Left lung (tissue), 10 donors: Measurements from ENCODE around the gene AATF. TPM values are rescaled to one million over a fixed set of nuclear protein-coding genes. Genes with fewer than 3 reads are reported as not detected.

ENCODE experiments used
- ATAC-seq: fragments of 200-7000 bp; cut with Tn5 transposase; one replicate; pipeline ENCODE4 v1.9.1; 2020; ENCODE audit warnings: moderate library complexity
- DNase-seq, 4 donors: peaks; one replicate each; pipeline ENCODE4 v3.0.0-alpha.2; 2013 to 2020
- H3K27ac ChIP-seq, 2 donors: fragments of 200-600 bp; sonication (generic) in 1 of 2; one replicate each; pipeline versions ENCODE4 v1.5.0 to v1.8.0; 2020 to 2021
- H3K27me3 ChIP-seq, 2 donors: fragments of 200-600 bp; sonication (generic) in 1 of 2; one replicate each; pipeline versions ENCODE4 v1.5.0 to v1.8.0; 2020 to 2021
- H3K36me3 ChIP-seq, 2 donors: fragments of 200-600 bp; sonication (generic) in 1 of 2; one replicate each; pipeline versions ENCODE4 v1.5.0 to v1.8.0; 2020 to 2021
- H3K4me1 ChIP-seq, 2 donors: fragments of 200-600 bp; one replicate each; pipeline ENCODE4 v1.8.0; 2021
- H3K4me3 ChIP-seq, 2 donors: fragments of 200-600 bp; sonication (generic) in 1 of 2; one replicate each; pipeline versions ENCODE4 v1.5.0 to v1.8.0; 2020 to 2021; ENCODE audit warnings: mild to moderate bottlenecking in 1 of 2
- H3K9me3 ChIP-seq, 2 donors: fragments of 200-600 bp; sonication (generic) in 1 of 2; one replicate each; pipeline versions ENCODE4 v1.5.0 to v1.8.0; 2020 to 2021
- intact Hi-C, 2 donors: fragments of 100-400 bp; cut with DNase I; formaldehyde crosslinking; loops; one replicate each; pipeline versions ENCODE4 v1.11.2 to v1.14.2; 2022
- polyA plus RNA-seq, 6 donors: library from polyadenylated mRNA; unstranded; fragments of 120-200 nt; gene quantifications; one replicate each; pipeline ENCODE4 v1.2.1, GENCODE V29; 2013; ENCODE audit not compliant: insufficient read length in 6 of 6
- total RNA-seq, 2 donors: library from RNA; stranded (reverse); fragmentation: NEBNext Ultra II Directional; extraction: Animal tissue kit (Norgen Biotek cat#: 25700); gene quantifications; one replicate each; pipeline ENCODE4 v1.2.1, GENCODE V29; 2021
- TF ChIP-seq, protein P1 (sequence below), 2 donors: fragments of 200-600 bp; sonication (generic) in 1 of 2; IDR thresholded peaks; one replicate each; pipeline versions ENCODE4 v1.5.0 to v1.8.0; 2021; ENCODE audit warnings: antibody characterized with exemption in 2 of 2
- donor health status: DM: no; HTN: yes; CAD: no.
- donor health status: DM: no; HTN: no; CAD: no.

Gene AATF
- total and polyA plus RNA-seq, 8 donors, result 31.6 to 42.4 (median 37.8) TPM

DNA sequence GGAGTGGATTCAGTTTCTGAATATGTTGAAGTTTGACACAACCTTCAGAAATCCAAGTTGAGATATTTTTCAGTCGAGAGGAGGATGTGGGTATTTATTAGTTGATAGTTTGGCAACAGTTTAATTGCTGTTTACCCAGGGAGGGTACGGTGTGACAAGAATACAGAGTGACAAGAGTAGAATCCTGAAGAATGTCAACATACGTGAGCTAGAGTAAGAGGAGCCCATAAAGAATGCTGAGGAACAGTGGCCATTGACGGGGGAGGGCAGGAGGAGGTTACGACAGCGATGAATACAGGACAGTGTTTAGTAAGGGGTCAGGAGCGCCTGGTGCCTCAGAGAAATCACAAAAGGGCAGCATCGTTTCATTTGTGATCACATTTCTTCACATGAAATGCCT is 76.5 kb downstream of the AATF start:
- no peaks in the 10 kb centered on the region for H3K27me3 ChIP-seq
- TF ChIP-seq, protein P1, sequence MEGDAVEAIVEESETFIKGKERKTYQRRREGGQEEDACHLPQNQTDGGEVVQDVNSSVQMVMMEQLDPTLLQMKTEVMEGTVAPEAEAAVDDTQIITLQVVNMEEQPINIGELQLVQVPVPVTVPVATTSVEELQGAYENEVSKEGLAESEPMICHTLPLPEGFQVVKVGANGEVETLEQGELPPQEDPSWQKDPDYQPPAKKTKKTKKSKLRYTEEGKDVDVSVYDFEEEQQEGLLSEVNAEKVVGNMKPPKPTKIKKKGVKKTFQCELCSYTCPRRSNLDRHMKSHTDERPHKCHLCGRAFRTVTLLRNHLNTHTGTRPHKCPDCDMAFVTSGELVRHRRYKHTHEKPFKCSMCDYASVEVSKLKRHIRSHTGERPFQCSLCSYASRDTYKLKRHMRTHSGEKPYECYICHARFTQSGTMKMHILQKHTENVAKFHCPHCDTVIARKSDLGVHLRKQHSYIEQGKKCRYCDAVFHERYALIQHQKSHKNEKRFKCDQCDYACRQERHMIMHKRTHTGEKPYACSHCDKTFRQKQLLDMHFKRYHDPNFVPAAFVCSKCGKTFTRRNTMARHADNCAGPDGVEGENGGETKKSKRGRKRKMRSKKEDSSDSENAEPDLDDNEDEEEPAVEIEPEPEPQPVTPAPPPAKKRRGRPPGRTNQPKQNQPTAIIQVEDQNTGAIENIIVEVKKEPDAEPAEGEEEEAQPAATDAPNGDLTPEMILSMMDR (IDR thresholded peaks at IDR 0.05), result no peak
- H3K36me3 ChIP-seq, result peaks cover 0 to 19% of the 10 kb centered on the region in 2 donors
- ATAC-seq (no peak), DNase-seq (no peak)
- H3K4me1 ChIP-seq, result no peaks in the 10 kb centered on the region
- H3K4me3 ChIP-seq, result no peak overlapping the region
- no peaks in the 10 kb centered on the region for H3K9me3 ChIP-seq
- intact Hi-C loops, result no loop called here
- H3K27ac ChIP-seq, result no peak overlapping the region

DNA sequence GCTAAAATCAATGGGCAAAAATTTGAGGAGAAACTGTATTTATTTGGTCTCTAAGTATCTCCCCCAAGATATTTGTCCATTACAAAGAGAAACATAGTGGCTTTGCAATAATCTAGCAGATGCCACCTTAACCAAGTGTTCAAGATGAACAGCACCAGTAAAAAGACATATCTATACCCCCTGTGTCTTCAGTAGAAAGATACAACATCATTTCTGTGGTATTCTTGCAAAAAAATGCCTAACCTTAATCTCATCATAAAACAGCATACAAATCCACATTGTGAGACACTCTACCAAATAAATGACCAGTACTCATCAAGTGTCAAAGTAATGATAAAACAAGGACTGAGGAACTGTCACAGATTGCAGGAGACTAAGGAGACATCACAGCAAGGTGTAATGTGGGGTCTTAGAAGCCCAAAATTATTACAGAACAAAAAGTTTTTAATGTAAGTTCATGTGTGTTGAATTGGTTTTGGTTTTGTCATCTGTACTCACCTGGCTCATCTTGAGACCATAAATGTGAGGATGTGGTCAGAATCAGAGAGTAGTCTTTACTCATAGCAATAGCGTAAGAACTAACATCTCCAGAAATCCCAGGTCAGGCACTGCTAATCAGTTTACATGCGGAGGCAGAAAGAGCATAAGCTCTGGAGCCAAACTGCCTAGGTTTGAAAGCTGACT is 77.2 kb downstream of the AATF start:
- TF ChIP-seq, protein P1 (IDR thresholded peaks at IDR 0.05), result no peak
- H3K4me1 ChIP-seq, result no peaks in the 10 kb centered on the region
- no peak overlapping the region for H3K4me3 ChIP-seq
- H3K27me3 ChIP-seq, result no peaks in the 10 kb centered on the region
- no peak for ATAC-seq
- DNase-seq, result no peak
- H3K27ac ChIP-seq, result no peak overlapping the region
- intact Hi-C loops, result no loop called here
- peaks cover 0 to 26% of the 10 kb centered on the region in 2 donors for H3K36me3 ChIP-seq
- no peaks in the 10 kb centered on the region for H3K9me3 ChIP-seq

DNA sequence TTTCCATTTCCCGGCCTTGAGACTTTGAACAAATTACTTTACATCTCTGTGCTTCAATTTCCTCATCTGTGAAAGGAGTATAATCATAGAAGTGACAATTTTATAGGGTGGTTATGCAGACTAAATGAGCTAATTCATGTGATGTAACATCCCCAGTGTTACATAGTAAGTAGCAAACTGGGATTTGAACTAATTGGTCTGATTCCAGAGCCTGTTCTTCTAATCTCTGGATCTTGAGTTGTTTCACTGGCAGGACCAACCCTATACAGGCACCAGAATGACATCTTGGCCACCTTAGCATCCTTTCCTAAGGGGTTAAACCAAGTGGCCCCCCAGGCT is 77.7 kb downstream of the AATF start:
- Histone ChIP-seq H3K9me3 (no peaks in the 10 kb centered on the region), H3K27ac (no peak overlapping the region), H3K27me3 (no peaks in the 10 kb centered on the region), H3K36me3 (peaks cover 0 to 31% of the 10 kb centered on the region in 2 donors), H3K4me3 (no peak overlapping the region), H3K4me1 (no peaks in the 10 kb centered on the region)
- TF ChIP-seq, protein P1 (IDR thresholded peaks at IDR 0.05), result no peak
- ATAC-seq (no peak), DNase-seq (no peak)
- intact Hi-C loops, result no loop called here

DNA sequence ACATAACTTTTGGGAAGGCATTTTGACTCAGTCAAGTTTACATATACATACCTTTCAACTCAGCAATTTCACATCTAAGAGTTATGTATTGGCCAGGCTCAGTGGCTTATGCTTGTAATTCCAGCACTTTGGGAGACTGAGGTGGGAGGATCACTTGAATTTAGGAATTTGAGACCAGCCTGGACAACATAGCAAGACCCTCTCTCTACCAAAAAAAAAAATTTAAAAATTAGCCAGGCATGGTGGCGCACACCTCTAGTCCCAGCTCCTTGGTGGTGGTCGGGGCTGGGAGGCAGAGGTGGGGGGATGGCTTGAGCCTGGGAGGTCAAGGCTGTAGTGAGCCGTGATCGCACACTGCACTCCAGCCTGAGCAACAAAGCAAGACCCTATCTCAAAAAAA is 79.3 kb downstream of the AATF start:
- DNase-seq (no peak), ATAC-seq (no peak)
- Histone ChIP-seq H3K4me3 (no peak overlapping the region), H3K27ac (no peak overlapping the region), H3K36me3 (peaks cover 0 to 41% of the 10 kb centered on the region in 2 donors), H3K27me3 (no peaks in the 10 kb centered on the region), H3K4me1 (no peaks in the 10 kb centered on the region), H3K9me3 (no peaks in the 10 kb centered on the region)
- TF ChIP-seq, protein P1 (IDR thresholded peaks at IDR 0.05), result no peak
- intact Hi-C loops, result no loop called here

DNA sequence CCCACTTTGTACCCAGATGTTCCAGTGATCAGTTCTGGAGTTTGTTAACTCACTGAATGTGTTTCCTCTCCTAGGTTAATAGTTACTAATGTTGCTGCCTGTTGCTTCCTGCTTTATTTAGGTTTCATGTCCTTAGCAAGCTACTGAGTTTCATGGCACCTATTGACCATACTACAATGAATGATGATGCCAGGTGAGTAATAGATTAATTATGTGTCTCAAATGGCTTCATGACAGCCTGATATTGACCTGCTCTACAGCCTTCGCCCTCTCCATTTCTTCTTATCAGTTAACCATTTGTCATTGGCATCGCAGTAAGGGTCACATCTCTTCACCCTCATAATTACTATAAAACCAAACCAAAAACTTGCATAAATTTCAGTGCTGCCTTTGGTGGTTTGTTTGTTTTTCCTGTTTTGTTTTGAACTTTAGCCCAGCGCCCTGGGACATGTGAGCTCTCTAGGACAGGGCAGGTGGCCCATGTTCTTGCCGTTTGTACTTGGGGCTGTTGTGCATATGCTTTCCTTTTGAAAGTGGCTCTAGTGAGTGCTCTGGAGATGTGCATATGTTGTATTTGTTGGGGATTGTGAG is 82.8 kb downstream of the AATF start:
- no peaks in the 10 kb centered on the region for H3K9me3 ChIP-seq
- no peaks in the 10 kb centered on the region for H3K4me1 ChIP-seq
- intact Hi-C loops, result no loop called here
- no peak overlapping the region for H3K4me3 ChIP-seq
- DNase-seq, result no peak
- no peaks in the 10 kb centered on the region for H3K27me3 ChIP-seq
- peaks cover 0 to 48% of the 10 kb centered on the region in 2 donors for H3K36me3 ChIP-seq
- TF ChIP-seq, protein P1 (IDR thresholded peaks at IDR 0.05), result no peak
- no peak for ATAC-seq
- H3K27ac ChIP-seq, result no peak overlapping the region
